HG02623 (cell line): Measurements from ENCODE around the gene ADIPOR2.

Experiments used
- ATAC-seq: cut with Tn5 transposase; IDR thresholded peaks from one replicate; pipeline ENCODE4 v1.9.1; 2021; ENCODE audit warnings: moderate library complexity; ENCODE audit not compliant: unreplicated experiment

The ADIPOR2 gene

DNA sequence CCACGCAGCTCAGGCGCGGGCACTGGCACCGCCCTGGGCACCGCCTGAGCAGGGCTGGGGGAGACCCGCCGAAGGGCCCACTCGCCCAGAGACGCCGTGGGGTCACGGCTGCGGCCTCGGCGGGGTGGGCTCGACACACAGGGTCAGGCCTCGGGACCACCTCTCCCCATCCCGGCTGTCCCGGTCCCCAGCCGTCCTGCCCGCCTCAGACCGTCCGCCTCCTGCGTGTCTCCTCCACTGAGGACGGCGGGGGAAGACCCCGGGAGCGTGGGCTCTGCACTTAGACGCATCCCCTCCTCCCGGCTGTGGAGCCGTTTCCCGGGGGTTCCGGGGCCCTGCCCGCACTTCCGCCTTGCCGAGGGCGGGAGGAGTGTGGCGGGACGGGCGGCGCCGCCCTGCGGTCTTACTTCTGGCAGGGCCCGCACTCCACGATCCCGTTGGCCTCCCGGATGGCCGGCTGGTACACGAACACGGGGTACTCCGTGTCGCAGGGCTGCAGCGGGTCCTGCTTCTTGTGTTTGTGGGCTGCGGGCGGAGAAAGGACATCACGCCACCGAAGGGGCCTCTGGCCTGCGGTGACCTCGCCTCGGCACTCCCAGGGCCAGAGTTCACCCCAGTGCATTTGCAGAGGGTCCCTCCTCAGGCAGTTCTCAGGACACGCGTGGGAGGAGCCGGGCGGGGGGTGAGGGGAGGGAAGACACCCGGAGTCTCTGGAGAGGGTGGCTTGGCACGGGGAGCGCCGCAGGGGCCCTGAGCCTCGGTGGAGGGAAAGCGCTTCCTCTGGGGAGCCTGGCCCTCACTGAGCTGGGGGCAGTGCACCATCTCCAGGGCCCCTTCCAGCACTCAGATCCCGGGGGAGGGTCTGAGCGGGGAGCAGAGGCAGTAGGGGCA lies 106.4 kb downstream of the ADIPOR2 start:
- ATAC-seq = peak; percentile 6

GRCh38 chr12:1797991-1798640 lies 107.2 kb downstream of the ADIPOR2 start:
- no peak for ATAC-seq

DNA sequence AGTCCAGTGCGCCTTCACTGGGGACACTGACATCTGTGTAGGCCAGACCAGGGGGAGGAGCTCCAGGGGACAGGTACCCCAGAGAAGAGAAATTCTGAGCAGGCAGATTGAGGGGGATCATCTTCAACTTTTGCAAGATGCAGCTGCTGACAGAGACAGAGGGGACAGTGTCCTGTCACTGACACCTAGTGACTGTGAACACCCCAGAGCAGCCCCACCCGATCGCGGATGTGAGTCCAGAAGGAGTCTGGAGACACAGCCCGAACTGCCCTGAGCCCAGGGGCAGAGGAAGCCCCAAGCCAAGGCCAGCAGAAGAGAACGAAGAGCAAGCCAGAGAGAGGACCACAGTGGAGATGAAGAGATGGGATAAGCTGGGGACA lies 107.8 kb downstream of the ADIPOR2 start:
- ATAC-seq = no peak

DNA sequence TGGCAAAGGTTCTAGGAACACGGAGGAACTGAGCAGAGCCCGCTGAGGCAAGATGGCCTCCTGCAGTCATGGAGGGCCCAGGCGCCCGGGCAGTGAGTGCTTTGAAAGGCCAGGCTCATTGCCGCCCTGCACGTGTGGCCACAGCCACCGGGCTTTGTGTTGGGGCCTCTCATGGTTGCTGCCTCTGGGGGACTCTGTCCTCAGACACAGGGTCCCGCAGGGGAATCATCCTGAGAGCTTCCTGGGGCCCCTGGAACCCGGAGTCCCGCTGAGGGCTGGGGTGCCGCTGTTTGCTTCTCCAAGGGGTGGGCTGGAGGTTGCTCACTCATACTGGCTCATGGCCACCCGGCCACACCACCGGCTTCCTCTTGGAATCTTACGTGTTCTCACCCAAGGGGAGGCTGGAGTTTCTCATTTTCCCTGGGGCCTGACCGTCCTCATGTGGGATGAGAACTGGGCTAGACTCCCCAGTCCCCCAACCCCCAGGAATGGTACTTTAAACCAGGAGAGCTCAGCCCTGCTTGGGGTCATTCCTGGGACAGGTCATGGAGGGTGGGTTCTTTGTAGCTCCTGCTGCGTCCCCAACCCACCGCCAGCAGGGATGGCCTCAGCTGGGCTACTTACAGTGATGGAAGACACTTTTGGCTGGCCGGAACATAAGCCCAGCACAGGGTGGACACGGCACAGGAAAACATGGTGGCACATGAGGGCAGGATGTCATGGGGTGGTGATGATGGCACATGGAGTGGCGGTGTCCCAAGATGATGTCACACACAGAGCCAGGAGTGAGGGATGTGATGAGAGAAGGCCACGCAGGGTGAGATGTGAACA lies 108.4 kb downstream of the ADIPOR2 start:
- ATAC-seq = no peak

DNA sequence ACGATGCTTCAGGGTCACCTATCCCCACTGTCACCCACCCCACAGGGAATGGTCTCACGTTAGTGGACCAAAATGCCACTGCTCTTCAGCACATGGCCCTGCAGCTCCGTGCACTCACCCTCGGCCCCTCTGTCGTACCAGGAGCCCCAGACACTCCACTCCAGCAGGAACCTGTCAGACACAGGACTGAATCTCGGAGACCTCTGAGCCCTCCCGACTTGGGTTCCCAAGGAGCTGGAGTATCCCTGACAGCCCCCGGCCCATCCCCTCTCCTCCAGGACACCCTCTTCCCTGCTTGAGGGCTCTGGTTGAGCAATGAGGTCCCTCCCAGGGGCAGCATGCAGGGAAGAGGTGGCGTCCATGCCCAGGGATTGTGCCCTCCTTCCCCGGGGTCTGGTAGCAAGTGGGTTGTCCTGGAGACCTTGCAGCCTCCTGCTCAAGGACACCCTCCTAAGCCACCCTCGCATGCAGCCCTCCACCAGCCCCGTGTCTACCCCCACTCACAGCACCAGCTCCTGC lies 109.1 kb downstream of the ADIPOR2 start:
- no peak for ATAC-seq

DNA sequence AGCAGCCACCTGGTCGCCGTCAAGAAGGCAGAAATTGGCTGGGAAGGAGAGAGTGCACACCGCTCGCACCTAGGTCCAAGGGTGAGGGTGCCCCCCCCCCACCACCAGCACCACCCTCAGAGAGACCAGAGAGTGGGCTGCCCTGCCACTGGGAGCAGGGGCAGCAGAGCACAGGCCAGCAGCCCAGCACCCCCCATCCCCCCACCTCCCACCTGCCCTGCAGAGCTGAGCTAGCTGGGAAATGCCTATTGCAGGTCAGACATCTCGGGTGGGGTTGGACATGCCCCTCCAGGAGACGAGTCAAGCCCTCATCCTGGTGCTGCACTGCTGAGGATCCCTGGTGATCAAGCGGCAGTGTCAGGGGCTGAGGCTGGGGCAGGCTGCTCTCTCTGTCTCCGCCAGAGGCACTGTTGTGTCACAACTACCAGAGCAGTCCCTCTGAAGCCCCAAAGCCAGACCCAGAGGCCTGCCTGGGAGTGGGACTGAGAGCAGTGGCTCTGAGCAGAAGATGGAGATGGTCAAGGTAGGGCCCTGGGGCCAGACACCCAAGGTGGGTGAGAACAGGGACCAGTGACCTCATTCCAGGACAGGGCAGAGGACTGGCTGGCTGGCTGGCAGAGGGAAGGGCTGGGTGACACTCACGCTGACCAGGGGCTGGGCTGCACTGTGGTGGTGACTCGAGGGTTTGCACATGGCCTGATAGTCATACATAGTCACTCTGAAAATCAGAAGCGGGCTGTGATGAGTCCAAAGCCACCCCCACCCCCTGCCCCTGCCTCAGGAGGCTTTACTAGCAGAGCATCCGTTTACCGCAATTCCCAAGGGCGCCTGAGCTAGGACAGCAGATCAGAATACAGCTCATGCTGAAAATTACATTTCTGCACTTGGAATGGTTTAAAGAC lies 109.8 kb downstream of the ADIPOR2 start:
- no peak for ATAC-seq

- ATAC-seq = no peak
These were observed 110.6 kb downstream of the ADIPOR2 start for GRCh38 chr12:1801303-1801975.

DNA sequence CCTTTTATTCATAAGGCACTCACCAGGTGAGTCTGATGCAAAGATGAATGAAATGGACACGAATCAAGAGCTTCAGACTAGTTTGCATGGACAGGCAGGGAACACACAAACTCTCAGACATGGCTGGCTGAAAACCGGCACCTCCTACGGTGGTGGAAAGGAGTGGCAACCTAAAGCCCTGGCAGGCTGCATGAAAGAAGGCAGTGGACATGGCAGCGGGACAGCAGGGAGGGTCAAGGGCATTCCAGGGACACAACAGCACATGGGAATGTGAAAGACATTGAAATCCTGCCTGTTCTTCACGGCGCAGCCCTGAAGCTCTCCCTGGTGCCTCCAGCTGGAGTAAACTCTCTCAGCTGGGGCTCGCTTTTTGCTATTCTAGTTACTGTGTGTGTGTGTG lies 112.9 kb downstream of the ADIPOR2 start:
- no peak for ATAC-seq

DNA sequence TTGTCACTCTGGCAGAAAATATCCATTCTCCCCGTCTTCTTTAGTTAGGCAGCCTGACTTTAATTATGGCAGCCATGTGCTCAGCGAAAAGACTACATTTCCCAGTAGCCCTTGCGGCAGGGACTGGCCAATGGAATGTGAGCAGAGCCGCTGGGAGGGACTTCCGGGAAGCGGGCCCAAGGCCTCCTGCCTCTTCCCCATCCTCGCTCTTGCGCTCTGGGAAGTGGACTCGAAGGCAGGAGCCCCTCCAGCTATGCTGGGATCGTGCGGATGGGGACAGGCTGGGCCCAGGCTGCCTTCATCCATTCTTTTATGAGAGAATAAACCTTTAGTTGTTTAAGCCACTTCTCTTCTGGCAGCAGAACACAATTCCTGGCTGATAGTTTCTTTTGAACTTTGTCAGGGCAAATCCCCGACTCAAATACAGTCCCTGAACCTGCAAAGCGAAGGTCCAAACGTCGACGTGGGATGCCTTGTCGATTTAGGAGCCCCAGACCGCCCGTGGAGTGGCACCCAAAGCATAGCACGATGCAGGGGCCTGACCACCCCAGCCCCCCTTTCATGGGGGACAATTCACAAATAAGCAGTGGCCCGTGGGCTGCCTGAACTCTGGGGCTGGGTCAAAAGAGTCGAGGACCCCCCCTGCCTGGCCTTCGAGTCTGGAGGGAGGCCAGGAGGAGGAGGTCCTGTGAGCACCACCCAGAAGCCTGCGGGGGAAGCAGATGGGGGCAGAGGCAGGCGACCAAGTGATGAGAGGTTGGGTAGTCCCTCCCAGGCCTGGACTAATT lies 113.9 kb downstream of the ADIPOR2 start:
- ATAC-seq = peak; percentile 84

DNA sequence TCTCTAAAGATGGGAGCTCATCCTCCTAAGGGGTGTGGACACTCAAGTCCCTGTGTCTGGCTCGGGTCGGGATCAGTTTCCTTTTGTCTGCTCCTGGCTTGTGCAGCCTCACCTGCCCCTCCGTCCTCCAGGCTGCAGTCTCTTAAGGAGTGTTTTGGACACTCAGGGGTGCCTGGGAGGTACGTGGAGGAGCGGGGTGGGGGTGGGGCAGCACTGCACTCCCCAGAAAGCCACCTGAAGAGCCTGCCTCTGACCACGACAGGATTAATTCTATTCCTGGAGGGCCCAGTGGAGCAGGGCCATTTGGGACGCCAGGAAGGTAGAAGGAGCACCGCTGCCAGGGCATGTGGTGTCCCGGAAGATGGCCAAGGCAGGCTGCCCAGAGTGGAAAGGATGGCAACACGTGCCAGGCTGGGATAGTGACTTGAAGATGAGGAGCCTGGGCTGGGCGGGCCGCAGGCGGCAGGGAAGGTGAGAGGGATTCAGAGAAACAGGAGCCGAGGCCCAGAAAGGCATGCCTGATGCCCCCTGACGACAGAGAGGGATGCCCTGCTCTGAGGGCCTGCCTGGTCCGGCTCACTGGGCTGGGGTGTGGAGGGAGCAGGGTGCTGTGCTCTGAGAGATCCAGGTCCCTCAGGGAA lies 114.7 kb downstream of the ADIPOR2 start:
- no peak for ATAC-seq

DNA sequence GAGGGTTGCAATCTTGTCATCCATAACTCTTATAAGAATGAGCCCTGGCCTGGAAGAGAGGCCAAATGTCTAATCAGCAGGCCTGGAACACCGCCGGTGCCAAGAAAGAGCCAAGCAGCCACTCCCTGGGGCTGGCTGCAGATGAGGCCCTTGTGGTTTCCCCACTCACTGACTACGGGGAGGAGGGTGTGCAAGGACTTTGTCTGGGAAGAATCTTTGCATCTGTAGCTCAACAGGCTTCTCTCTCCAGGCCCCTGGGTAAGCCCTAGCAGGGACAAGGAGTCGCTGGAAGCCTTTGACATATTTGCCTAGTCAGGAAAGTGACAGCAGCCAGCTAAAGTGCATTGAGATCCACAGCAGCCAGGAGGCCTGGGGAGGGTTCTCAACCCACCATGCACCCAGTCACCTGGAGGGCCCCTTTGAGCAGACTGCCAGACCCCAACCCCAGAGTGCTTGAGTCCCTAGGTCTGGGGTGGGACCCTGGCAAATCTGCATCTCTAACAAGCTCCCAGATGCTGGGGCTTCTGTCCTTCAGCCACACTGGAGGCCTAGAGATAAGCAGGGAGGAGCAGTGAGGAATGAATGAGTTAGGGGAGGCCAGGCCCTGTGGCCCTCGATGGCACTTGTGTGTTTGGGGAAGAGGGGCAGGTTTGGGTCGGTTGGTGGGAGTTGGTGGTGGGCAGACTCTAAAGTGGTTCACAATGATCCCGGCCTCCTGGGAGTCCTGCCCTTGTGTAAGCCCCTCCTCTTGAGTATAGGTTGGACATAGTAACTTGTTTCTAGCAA lies 115.6 kb downstream of the ADIPOR2 start:
- ATAC-seq = no peak

- ATAC-seq = no peak
These were observed 116.4 kb downstream of the ADIPOR2 start for GRCh38 chr12:1807087-1807860.

DNA sequence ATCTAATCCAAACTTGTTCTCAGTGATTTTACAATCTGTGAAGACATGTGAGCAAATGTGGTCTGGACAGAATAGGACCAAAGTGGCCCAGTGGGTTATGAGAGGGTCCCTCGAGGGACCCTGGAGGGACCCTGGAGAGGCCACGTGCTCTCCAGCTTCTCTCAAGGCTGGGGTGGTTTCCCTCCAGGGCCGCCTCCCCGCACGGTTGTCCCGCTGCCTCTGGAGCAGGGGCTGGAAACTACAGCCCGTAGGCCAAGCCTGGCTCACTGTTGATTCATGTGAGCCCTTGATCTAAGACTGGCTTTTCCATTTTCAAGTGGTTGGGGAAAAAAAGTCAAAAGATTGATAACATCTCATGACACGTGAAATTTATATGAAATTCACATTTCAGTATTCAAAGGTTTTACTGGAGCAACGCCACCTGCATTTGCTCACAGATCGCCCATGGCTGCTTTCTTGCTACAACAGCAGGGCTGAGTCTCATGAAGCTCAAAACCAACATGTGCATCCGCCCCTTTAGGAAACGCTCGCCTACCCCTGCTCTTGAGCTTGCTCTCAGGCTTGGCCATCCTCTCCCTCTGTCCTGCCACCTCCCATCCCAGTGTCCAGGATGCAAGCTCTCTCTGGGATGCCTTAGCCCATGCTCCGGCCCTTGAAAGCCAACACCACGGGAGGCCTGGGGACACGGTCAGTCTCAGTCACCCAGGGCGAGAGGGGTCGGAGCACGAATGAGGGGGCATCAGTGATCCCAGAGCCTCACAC lies 117.3 kb downstream of the ADIPOR2 start:
- no peak for ATAC-seq

GRCh38 chr12:1808798-1809480 lies 118.1 kb downstream of the ADIPOR2 start:
- no peak for ATAC-seq

DNA sequence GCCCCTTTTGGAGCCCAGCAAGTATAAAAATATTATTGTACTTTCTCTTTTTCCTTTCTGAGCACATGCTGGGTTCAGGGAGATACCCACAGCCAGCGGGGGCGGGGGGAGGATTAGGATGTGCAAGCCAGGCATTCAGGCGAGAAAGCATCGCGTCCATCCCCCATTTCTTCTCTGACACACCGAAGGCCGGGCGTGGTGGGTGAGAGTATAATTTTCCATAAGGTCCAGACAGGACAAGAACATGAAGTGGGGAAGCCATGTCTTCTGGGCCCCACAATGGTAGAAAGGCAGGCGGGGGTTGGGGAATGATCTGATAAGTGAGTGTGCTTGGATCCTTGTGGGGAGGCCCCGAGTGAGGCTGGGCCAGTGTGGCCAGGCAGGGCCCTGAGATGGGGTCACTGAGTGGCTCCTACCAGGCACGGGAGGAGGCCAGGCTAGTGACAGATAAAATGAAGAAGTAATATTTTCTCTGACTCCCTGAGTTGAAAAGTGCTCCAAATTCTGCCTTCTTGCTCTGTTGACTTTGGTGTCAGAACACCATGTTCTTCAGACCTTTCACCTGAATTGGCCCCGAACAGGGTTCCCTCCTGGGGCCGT lies 118.8 kb downstream of the ADIPOR2 start:
- ATAC-seq = no peak
